MCF 10A (cell line): ENCODE data around the gene PAX3. TPM values are rescaled to one million over a fixed set of nuclear protein-coding genes. Genes with fewer than 3 reads are reported as not detected.

ENCODE experiments used
- BruUV-seq: library from RNA; stranded (reverse); fragments of 400-500 nt; replicated peaks from 2 replicates; lab custom pipeline; 2021; lab: Mats Ljungman, UMichigan
- CTCF ChIA-PET: fragments of 300-600 bp; sonication (Branson Sonifier 250); formaldehyde crosslinking; extraction: SDS; loops from one replicate; lab custom pipeline; 2021; ENCODE audit warnings: antibody characterized with exemption, inconsistent platforms; lab: Yijun Ruan, JAX
- POLR2A ChIA-PET: fragments of 300-600, 350-650 bp; sonication (Branson Sonifier 250); formaldehyde crosslinking; extraction: SDS; loops from one replicate; lab custom pipeline; 2020; ENCODE audit warnings: antibody characterized with exemption, inconsistent platforms; lab: Yijun Ruan, JAX
- DNase-seq: peaks from one replicate; pipeline ENCODE4 v3.0.0-alpha.2; 2018; ENCODE audit not compliant: unreplicated experiment
- H3K27ac Mint-ChIP-seq: one replicate; pipeline ENCODE4 v1.8.0; 2022; ENCODE audit warnings: mild to moderate bottlenecking, low read depth, mixed read lengths; ENCODE audit not compliant: unreplicated experiment
- H3K27me3 Mint-ChIP-seq: one replicate; pipeline ENCODE4 v1.8.0; 2022; ENCODE audit warnings: mixed read lengths; ENCODE audit not compliant: insufficient read depth, unreplicated experiment
- H3K36me3 Mint-ChIP-seq: one replicate; pipeline ENCODE4 v1.8.0; 2022; ENCODE audit warnings: mild to moderate bottlenecking, moderate library complexity, mixed read lengths; ENCODE audit not compliant: insufficient read depth, unreplicated experiment
- H3K4me1 Mint-ChIP-seq: one replicate; pipeline ENCODE4 v1.8.0; 2022; ENCODE audit warnings: mixed read lengths; ENCODE audit not compliant: insufficient read depth, unreplicated experiment
- H3K4me3 Mint-ChIP-seq: one replicate; pipeline ENCODE4 v1.8.0; 2022; ENCODE audit warnings: mild to moderate bottlenecking, moderate library complexity, mixed read lengths; ENCODE audit not compliant: unreplicated experiment
- H3K9me3 Mint-ChIP-seq: one replicate; pipeline ENCODE4 v1.8.0; 2022; ENCODE audit warnings: mixed read lengths; ENCODE audit not compliant: unreplicated experiment
- CTCF ChIP-seq: fragments of 200-600 bp; IDR thresholded peaks from one replicate; pipeline ENCODE4 v1.8.0; 2022; ENCODE audit warnings: antibody characterized with exemption, mild to moderate bottlenecking; ENCODE audit not compliant: unreplicated experiment
- intact Hi-C: fragments of 100-400 bp; cut with micrococcal nuclease; formaldehyde crosslinking; loops from 2 replicates; pipeline ENCODE4 v1.14.1; 2022
- total RNA-seq: library from RNA; stranded (reverse); gene quantifications from 2 replicates; pipeline ENCODE4 v1.2.3, GENCODE V29; 2022

The PAX3 gene
- total RNA-seq, 1 experiment from 2014 or later, result not detected

GRCh38 chr2:222336442-222336841 lies 37.6 kb upstream of the PAX3 start:
- Mint-ChIP-seq H3K36me3 (no peaks in the 10 kb centered on the region), H3K27me3 (no peaks in the 10 kb centered on the region), H3K4me1 (peaks cover 5% of the 10 kb centered on the region), H3K27ac (no peak overlapping the region), H3K9me3 (peaks cover 9% of the 10 kb centered on the region), H3K4me3 (no peak overlapping the region)
- intact Hi-C loops, result no loop called here
- peak; percentile 13 for DNase-seq
- no TSS peak for BruUV-seq
- TF ChIP-seq CTCF, result no peak
- POLR2A ChIA-PET, result interaction anchor here (0.6 to 1.7 kb wide), 6 partner anchors 8 to 226 kb away, joined by 3 to 4 read pairs (median 4); no protein-coding TSS in a partner anchor
- CTCF ChIA-PET, result interaction anchor here (0.6 to 1.4 kb wide), 5 partner anchors 11 to 146 kb away, joined by 3 to 5 read pairs (median 3); no protein-coding TSS in a partner anchor

- H3K9me3 Mint-ChIP-seq, result peaks cover 9% of the 10 kb centered on the region
- no TSS peak for BruUV-seq
These were observed 36.1 kb upstream of the PAX3 start for GRCh38 chr2:222334914-222335313.

GRCh38 chr2:222333397-222333796 lies 34.6 kb upstream of the PAX3 start:
- Mint-ChIP-seq H3K9me3 (peaks cover 9% of the 10 kb centered on the region), H3K4me1 (peaks cover 5% of the 10 kb centered on the region), H3K27ac (no peak overlapping the region), H3K36me3 (no peaks in the 10 kb centered on the region), H3K4me3 (no peak overlapping the region), H3K27me3 (no peaks in the 10 kb centered on the region)
- intact Hi-C loops, result no loop called here
- TF ChIP-seq CTCF, result no peak
- ChIA-PET POLR2A (no interaction called here), CTCF (interaction anchor here (1.1 kb wide), 1 partner anchor 281 kb away, joined by 3 read pairs; no protein-coding TSS in a partner anchor)
- no peak for DNase-seq
- no TSS peak for BruUV-seq

More at GRCh38 chr2:222334914-222335313, 36.1 kb upstream of the PAX3 start:
- TF ChIP-seq CTCF, result no peak
- peaks cover 5% of the 10 kb centered on the region for H3K4me1 Mint-ChIP-seq
- no peaks in the 10 kb centered on the region for H3K36me3 Mint-ChIP-seq
- H3K4me3 Mint-ChIP-seq, result no peak overlapping the region
- DNase-seq, result no peak
- ChIA-PET POLR2A (interaction anchor here (0.6 to 1.5 kb wide), 3 partner anchors 13 to 320 kb away, joined by 3 to 4 read pairs (median 4); no protein-coding TSS in a partner anchor), CTCF (interaction anchor here (0.6 to 1.1 kb wide), 2 partner anchors 13 to 119 kb away, joined by 3 to 6 read pairs; no protein-coding TSS in a partner anchor)
- intact Hi-C loops, result no loop called here
- no peaks in the 10 kb centered on the region for H3K27me3 Mint-ChIP-seq
- no peak overlapping the region for H3K27ac Mint-ChIP-seq

GRCh38 chr2:222332116-222332515 lies 33.3 kb upstream of the PAX3 start:
- BruUV-seq, result no TSS peak
- CTCF ChIA-PET, result interaction anchor here (0.6 kb wide), 1 partner anchor 67 kb away, joined by 3 read pairs; no protein-coding TSS in a partner anchor

More at GRCh38 chr2:222332116-222332515, 33.3 kb upstream of the PAX3 start:
- POLR2A ChIA-PET, result interaction anchor here (0.7 kb wide), 1 partner anchor 231 kb away, joined by 3 read pairs; no protein-coding TSS in a partner anchor
- no peak for TF ChIP-seq CTCF
- Mint-ChIP-seq H3K9me3 (peaks cover 9% of the 10 kb centered on the region), H3K36me3 (no peaks in the 10 kb centered on the region), H3K27ac (no peak overlapping the region), H3K4me1 (peaks cover 5% of the 10 kb centered on the region), H3K4me3 (no peak overlapping the region), H3K27me3 (no peaks in the 10 kb centered on the region)
- intact Hi-C loops, result no loop called here
- DNase-seq, result no peak
